ENCODE measurements around the gene EML5. TPM values are rescaled to one million over a fixed set of nuclear protein-coding genes. Genes with fewer than 3 reads are reported as not detected.

EML5 gene
- total RNA-seq, 1 experiment from 2014 or later, result 1.8 TPM

GRCh38 chr14:88613552-88614010, 179.2 kb downstream of the EML5 start:
- POLR2A ChIA-PET, result no interaction called here
- H3K4me1 ChIP-seq (ENCODE audit: control insufficient read depth in 1 of 2, insufficient read depth in 2 of 2, low read length in 2 of 2), result no peaks in the 10 kb centered on the region; a peak in 2 of 4 replicates
- no peaks in the 10 kb centered on the region for H4K20me1 ChIP-seq (ENCODE audit: insufficient read depth)
- peaks cover 18 to 31% of the 10 kb centered on the region in 2 experiments for H3K36me3 ChIP-seq (ENCODE audit: control insufficient read depth in 1 of 2, insufficient read depth in 2 of 2, low read length in 2 of 2)
- ATAC-seq (no peak), DNase-seq (ENCODE audit: low read depth, low spot score) (no peak)
- intact Hi-C loops (cut with micrococcal nuclease), result no loop called here
- no peaks in the 10 kb centered on the region for H3K9me2 ChIP-seq (ENCODE audit: insufficient read depth)
- H3K4me2 ChIP-seq (ENCODE audit: low read length), result no peak overlapping the region
- H3K79me2 ChIP-seq (ENCODE audit: insufficient read depth, low read length), result no peaks in the 10 kb centered on the region
- CTCF ChIA-PET, result no interaction called here
- H3K9me3 ChIP-seq (ENCODE audit: control insufficient read depth in 1 of 2, insufficient read depth in 1 of 2, low read depth in 1 of 2, low read length in 2 of 2), result no peaks in the 10 kb centered on the region
- no peak overlapping the region for H3K9ac ChIP-seq (ENCODE audit: low read length)
- H3K4me3 ChIP-seq (replicated peaks in 1 of 2; ENCODE audit: low read depth in 1 of 2, low read length in 2 of 2), result no peak overlapping the region
- no peaks in the 10 kb centered on the region for H3K27me3 ChIP-seq (ENCODE audit: insufficient read depth, low read length)
- no peak overlapping the region for H3K27ac ChIP-seq (ENCODE audit: low read depth, low read length)
- TF ChIP-seq, protein P1, sequence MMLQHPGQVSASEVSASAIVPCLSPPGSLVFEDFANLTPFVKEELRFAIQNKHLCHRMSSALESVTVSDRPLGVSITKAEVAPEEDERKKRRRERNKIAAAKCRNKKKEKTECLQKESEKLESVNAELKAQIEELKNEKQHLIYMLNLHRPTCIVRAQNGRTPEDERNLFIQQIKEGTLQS (IDR thresholded peaks at IDR 0.05), result no peak
- RAD21 ChIA-PET (ENCODE audit: low non-redundant PET in 1 of 2, low total read pairs in 2 of 2, uncharacterized antibody in 2 of 2, unreplicated experiment in 2 of 2), result no interaction called here
- no TSS peak for BruUV-seq (replicated peaks)
- H2AFZ ChIP-seq (ENCODE audit: low read depth, low read length, poor library complexity, severe bottlenecking), result no peak overlapping the region

GRCh38 chr14:88612981-88613380, 179.8 kb downstream of the EML5 start:
- no peak overlapping the region for H3K4me2 ChIP-seq (ENCODE audit: low read length)
- POLR2A ChIA-PET, result no interaction called here
- CTCF ChIA-PET, result no interaction called here

DNA sequence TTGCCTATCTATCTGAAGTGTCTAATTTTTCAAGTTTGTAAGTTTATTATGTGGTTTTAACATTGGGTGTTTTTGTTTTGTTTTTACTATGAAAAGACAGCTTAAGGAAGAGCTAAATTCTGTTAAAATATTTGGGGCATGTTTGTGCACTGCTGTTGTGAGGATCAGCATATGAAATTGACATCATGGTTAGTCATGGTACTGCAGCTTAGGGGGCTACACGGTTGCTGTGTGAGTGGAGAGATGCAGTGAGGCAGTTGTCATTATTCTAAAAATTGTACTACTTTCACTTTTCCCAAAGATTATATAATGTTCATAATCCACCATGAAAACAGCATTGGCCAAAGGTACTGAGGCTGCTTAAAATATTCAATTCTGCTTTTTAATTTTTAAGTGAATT, 180.9 kb downstream of the EML5 start:
- Histone ChIP-seq H3K79me2 (ENCODE audit: insufficient read depth, low read length) (no peaks in the 10 kb centered on the region), H2AFZ (ENCODE audit: low read depth, low read length, poor library complexity, severe bottlenecking) (no peak overlapping the region), H3K9me3 (ENCODE audit: control insufficient read depth in 1 of 2, insufficient read depth in 1 of 2, low read depth in 1 of 2, low read length in 2 of 2) (no peaks in the 10 kb centered on the region), H3K4me1 (ENCODE audit: control insufficient read depth in 1 of 2, insufficient read depth in 2 of 2, low read length in 2 of 2) (no peaks in the 10 kb centered on the region; a peak in 2 of 4 replicates), H3K27me3 (ENCODE audit: insufficient read depth, low read length) (no peaks in the 10 kb centered on the region), H3K27ac (ENCODE audit: low read depth, low read length) (no peak overlapping the region), H3K36me3 (ENCODE audit: control insufficient read depth in 1 of 2, insufficient read depth in 2 of 2, low read length in 2 of 2) (peaks cover 32 to 39% of the 10 kb centered on the region in 2 experiments), H3K9ac (ENCODE audit: low read length) (no peak overlapping the region), H3K4me3 (replicated peaks in 1 of 2; ENCODE audit: low read depth in 1 of 2, low read length in 2 of 2) (no peak overlapping the region), H4K20me1 (ENCODE audit: insufficient read depth) (no peaks in the 10 kb centered on the region), H3K4me2 (ENCODE audit: low read length) (no peak overlapping the region), H3K9me2 (ENCODE audit: insufficient read depth) (no peaks in the 10 kb centered on the region)
- POLR2A ChIA-PET, result no interaction called here
- peak; percentile 50; the same call in 1 of the 2 replicates for ATAC-seq
- RAD21 ChIA-PET (ENCODE audit: low non-redundant PET in 1 of 2, low total read pairs in 2 of 2, uncharacterized antibody in 2 of 2, unreplicated experiment in 2 of 2), result no interaction called here
- intact Hi-C loops (cut with micrococcal nuclease), result no loop called here
- BruUV-seq (replicated peaks), result no TSS peak
- no peak for DNase-seq (ENCODE audit: low read depth, low spot score)
- CTCF ChIA-PET, result no interaction called here
- TF ChIP-seq RAD21 (IDR thresholded peaks at IDR 0.05; ENCODE audit: low read depth), result no peak
- TF ChIP-seq CBX3 (IDR thresholded peaks at IDR 0.05; ENCODE audit: low read depth), result no peak
- no peak for TF ChIP-seq EZH2phosphoT487 (IDR thresholded peaks at IDR 0.05; ENCODE audit: borderline replicate concordance)
- TF ChIP-seq, protein P2, sequence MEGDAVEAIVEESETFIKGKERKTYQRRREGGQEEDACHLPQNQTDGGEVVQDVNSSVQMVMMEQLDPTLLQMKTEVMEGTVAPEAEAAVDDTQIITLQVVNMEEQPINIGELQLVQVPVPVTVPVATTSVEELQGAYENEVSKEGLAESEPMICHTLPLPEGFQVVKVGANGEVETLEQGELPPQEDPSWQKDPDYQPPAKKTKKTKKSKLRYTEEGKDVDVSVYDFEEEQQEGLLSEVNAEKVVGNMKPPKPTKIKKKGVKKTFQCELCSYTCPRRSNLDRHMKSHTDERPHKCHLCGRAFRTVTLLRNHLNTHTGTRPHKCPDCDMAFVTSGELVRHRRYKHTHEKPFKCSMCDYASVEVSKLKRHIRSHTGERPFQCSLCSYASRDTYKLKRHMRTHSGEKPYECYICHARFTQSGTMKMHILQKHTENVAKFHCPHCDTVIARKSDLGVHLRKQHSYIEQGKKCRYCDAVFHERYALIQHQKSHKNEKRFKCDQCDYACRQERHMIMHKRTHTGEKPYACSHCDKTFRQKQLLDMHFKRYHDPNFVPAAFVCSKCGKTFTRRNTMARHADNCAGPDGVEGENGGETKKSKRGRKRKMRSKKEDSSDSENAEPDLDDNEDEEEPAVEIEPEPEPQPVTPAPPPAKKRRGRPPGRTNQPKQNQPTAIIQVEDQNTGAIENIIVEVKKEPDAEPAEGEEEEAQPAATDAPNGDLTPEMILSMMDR (IDR thresholded peaks at IDR 0.05 in 2 of 3, conservative IDR thresholded peaks at IDR 0.05 in 1 of 3; ENCODE audit: borderline replicate concordance in 1 of 3, insufficient read depth in 1 of 3, low read depth in 2 of 3, low read length in 2 of 3), result peak in 1 of 3 experiments; percentile 19; a peak in 1 of 6 replicates

More at GRCh38 chr14:88612981-88613380, 179.8 kb downstream of the EML5 start:
- no peak for TF ChIP-seq SP1 (IDR thresholded peaks at IDR 0.05; ENCODE audit: low read depth)
- no peak for TF ChIP-seq TCF7L2 (IDR thresholded peaks at IDR 0.05; ENCODE audit: borderline replicate concordance, extremely low read depth, insufficient read depth, insufficient read length)
- DNase-seq (ENCODE audit: low read depth, low spot score), result no peak
- Histone ChIP-seq H3K9me2 (ENCODE audit: insufficient read depth) (no peaks in the 10 kb centered on the region), H3K27ac (ENCODE audit: low read depth, low read length) (no peak overlapping the region), H3K9ac (ENCODE audit: low read length) (no peak overlapping the region), H4K20me1 (ENCODE audit: insufficient read depth) (no peaks in the 10 kb centered on the region), H3K27me3 (ENCODE audit: insufficient read depth, low read length) (no peaks in the 10 kb centered on the region), H2AFZ (ENCODE audit: low read depth, low read length, poor library complexity, severe bottlenecking) (no peak overlapping the region), H3K4me1 (ENCODE audit: control insufficient read depth in 1 of 2, insufficient read depth in 2 of 2, low read length in 2 of 2) (no peaks in the 10 kb centered on the region; a peak in 2 of 4 replicates), H3K79me2 (ENCODE audit: insufficient read depth, low read length) (no peaks in the 10 kb centered on the region), H3K9me3 (ENCODE audit: control insufficient read depth in 1 of 2, insufficient read depth in 1 of 2, low read depth in 1 of 2, low read length in 2 of 2) (no peaks in the 10 kb centered on the region), H3K4me3 (replicated peaks in 1 of 2; ENCODE audit: low read depth in 1 of 2, low read length in 2 of 2) (no peak overlapping the region), H3K36me3 (ENCODE audit: control insufficient read depth in 1 of 2, insufficient read depth in 2 of 2, low read length in 2 of 2) (peaks cover 24 to 31% of the 10 kb centered on the region in 2 experiments)
- intact Hi-C loops (cut with micrococcal nuclease), result no loop called here
- ATAC-seq, result no peak
- RAD21 ChIA-PET (ENCODE audit: low non-redundant PET in 1 of 2, low total read pairs in 2 of 2, uncharacterized antibody in 2 of 2, unreplicated experiment in 2 of 2), result no interaction called here
- BruUV-seq (replicated peaks), result no TSS peak
